Neural crest cell (in vitro differentiated cells): Measurements from ENCODE around the gene PATJ. TPM values are rescaled to one million over a fixed set of nuclear protein-coding genes. Genes with fewer than 3 reads are reported as not detected.

Experiments used
- DNase-seq: peaks from one replicate; pipeline ENCODE4 v3.0.0; 2021; ENCODE audit warnings: low read depth, mixed read lengths, low spot score
- H3K27ac Mint-ChIP-seq: one replicate; pipeline ENCODE4 v1.8.0; 2021; ENCODE audit warnings: mild to moderate bottlenecking, mixed read lengths; ENCODE audit not compliant: unreplicated experiment
- H3K27me3 Mint-ChIP-seq: 2 replicates; pipeline ENCODE4 v1.8.0; 2021; ENCODE audit warnings: low read depth, mild to moderate bottlenecking, mixed read lengths
- H3K36me3 Mint-ChIP-seq: 2 replicates; pipeline ENCODE4 v1.8.0; 2021; ENCODE audit warnings: low read depth, mild to moderate bottlenecking, mixed read lengths
- H3K4me1 Mint-ChIP-seq: 2 replicates; pipeline ENCODE4 v1.8.0; 2021; ENCODE audit warnings: mixed read lengths
- H3K4me3 Mint-ChIP-seq: one replicate; pipeline ENCODE4 v1.8.0; 2021; ENCODE audit warnings: mild to moderate bottlenecking, mixed read lengths
- H3K9me3 Mint-ChIP-seq: 2 replicates; pipeline ENCODE4 v1.8.0; 2021; ENCODE audit warnings: mixed read lengths
- total RNA-seq: library from RNA; stranded (reverse); gene quantifications from 2 replicates; pipeline ENCODE4 v1.2.1, GENCODE V29; 2021
- TF ChIP-seq, protein P1 (sequence below): fragments of 200-600 bp; sonication (generic); conservative IDR thresholded peaks from 2 replicates; pipeline ENCODE4 v1.5.0; 2021; ENCODE audit warnings: antibody characterized with exemption, mild to moderate bottlenecking

PATJ gene
- total RNA-seq, 1 donor from 2014 or later, result 3.9 TPM

DNA sequence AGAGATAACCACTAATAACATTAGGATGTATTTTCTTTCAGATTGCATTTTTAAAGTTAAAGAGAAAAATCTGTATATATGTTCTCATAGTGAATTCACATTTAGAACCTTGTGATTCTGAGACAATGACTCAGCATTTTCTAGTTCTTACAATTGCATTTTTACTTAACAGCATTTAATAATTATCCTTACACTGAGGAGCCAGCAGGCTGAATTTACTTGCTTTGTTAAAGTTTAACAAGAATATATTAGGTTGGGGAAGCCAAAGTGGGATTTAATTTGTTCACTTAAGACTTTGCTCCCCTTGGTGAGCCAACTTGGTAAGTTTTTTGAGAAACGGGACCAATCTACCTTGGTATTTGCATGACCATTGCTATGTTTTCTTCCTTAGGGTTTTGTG is 4.5 kb downstream of the PATJ start:
- Mint-ChIP-seq H3K4me1 (peaks cover 12% of the 10 kb centered on the region), H3K27me3 (no peaks in the 10 kb centered on the region), H3K4me3 (no peak overlapping the region), H3K9me3 (no peaks in the 10 kb centered on the region), H3K27ac (no peak overlapping the region), H3K36me3 (no peaks in the 10 kb centered on the region)
- DNase-seq, result no peak
- TF ChIP-seq, protein P1, sequence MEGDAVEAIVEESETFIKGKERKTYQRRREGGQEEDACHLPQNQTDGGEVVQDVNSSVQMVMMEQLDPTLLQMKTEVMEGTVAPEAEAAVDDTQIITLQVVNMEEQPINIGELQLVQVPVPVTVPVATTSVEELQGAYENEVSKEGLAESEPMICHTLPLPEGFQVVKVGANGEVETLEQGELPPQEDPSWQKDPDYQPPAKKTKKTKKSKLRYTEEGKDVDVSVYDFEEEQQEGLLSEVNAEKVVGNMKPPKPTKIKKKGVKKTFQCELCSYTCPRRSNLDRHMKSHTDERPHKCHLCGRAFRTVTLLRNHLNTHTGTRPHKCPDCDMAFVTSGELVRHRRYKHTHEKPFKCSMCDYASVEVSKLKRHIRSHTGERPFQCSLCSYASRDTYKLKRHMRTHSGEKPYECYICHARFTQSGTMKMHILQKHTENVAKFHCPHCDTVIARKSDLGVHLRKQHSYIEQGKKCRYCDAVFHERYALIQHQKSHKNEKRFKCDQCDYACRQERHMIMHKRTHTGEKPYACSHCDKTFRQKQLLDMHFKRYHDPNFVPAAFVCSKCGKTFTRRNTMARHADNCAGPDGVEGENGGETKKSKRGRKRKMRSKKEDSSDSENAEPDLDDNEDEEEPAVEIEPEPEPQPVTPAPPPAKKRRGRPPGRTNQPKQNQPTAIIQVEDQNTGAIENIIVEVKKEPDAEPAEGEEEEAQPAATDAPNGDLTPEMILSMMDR, result no peak

DNA sequence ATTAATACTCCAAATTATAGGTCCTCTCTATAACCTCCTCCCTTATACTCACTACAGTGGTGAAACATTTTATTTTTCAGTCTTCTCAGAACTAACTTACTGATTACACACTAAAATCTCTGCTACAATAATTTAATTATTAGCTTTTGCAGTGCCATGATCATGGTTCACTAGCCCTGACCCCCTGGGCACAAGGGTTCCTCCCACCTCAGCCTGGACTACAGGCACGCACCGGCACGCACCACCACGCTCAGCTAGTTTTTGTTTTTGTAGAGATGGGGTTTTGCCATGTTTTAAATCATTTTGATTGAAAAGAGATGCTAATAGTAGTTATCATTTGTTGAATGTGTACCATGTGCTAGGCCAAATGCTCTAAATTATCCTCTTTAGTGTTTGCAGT is 6.3 kb downstream of the PATJ start:
- no peak overlapping the region for H3K4me3 Mint-ChIP-seq
- no peaks in the 10 kb centered on the region for H3K9me3 Mint-ChIP-seq
- TF ChIP-seq, protein P1, result no peak
- H3K27ac Mint-ChIP-seq, result no peak overlapping the region
- H3K27me3 Mint-ChIP-seq, result no peaks in the 10 kb centered on the region
- peaks cover 4% of the 10 kb centered on the region for H3K4me1 Mint-ChIP-seq
- no peaks in the 10 kb centered on the region for H3K36me3 Mint-ChIP-seq
- DNase-seq, result no peak

DNA sequence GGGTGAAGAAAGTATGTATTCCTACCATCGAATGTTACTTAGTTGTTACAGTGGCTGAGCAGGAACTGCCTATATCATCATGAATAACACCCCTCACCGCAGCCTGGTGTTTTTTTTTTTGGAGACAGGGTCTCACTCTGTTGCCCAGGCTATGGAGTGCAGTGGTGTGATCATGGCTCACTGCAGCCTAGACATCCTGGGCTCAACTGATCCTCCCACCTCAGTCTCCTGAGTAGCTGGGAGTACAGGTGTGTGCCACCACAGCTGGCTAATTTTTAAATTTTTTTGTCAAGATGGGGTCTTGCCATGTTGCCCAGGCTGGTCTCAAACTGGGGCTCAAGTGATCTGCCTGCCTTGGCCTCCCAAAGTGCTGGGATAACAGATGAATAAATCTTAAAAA is 7.3 kb downstream of the PATJ start:
- H3K27me3 Mint-ChIP-seq, result no peaks in the 10 kb centered on the region
- H3K4me3 Mint-ChIP-seq, result no peak overlapping the region
- H3K9me3 Mint-ChIP-seq, result no peaks in the 10 kb centered on the region
- H3K36me3 Mint-ChIP-seq, result no peaks in the 10 kb centered on the region
- TF ChIP-seq, protein P1, result no peak
- peaks cover 3% of the 10 kb centered on the region for H3K4me1 Mint-ChIP-seq
- no peak overlapping the region for H3K27ac Mint-ChIP-seq
- DNase-seq, result no peak

DNA sequence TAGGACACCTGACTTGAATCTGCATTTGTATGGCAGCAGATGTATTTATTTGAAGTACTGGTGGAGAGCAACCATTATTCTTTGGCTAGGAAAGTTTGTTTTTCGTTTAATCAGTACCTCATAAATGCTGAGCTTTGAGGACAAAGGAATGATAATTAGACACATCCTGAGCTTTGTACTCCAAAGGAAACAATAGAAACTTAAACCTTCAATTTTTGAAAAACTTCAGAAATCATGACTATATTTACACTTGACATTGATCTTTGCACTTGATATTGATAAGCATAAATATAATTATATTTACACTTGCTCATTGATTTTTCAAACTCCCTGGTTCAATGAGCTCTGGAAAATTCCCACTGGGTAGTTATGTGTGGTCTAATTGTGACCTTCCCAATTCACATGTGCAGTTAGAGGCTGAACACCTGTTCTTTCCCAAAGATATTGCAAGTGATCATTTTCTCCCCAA is 10.7 kb downstream of the PATJ start:
- no peak for DNase-seq
- Mint-ChIP-seq H3K27me3 (no peaks in the 10 kb centered on the region), H3K4me1 (no peaks in the 10 kb centered on the region), H3K9me3 (no peaks in the 10 kb centered on the region), H3K27ac (no peak overlapping the region), H3K36me3 (no peaks in the 10 kb centered on the region), H3K4me3 (no peak overlapping the region)
- TF ChIP-seq, protein P1, result no peak

DNA sequence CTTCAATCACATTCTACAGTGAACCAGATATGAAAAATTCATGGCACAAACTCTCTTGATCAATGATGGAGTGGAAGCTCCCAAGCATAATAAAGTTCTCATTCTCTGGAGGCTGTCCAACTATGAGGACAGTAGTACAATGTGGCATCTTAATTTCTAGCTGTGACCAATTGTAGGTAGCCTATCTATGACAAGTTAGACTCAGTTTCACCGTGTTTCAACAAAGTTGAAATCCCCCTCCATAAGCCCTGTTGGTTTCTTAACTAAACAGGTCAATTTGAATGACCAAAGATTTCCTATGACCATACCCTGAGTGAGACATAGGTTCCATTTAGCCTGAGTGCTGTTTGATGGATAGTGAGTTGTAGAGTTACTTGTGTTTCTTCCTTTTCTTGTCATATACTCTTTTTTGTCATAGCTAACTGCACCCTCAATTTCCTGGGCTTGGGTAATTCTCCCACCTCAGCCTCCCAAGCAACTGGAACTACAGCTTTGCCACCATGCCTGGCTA is 11.8 kb downstream of the PATJ start:
- no peaks in the 10 kb centered on the region for H3K9me3 Mint-ChIP-seq
- H3K4me1 Mint-ChIP-seq, result no peaks in the 10 kb centered on the region
- no peak for DNase-seq
- H3K27ac Mint-ChIP-seq, result no peak overlapping the region
- H3K27me3 Mint-ChIP-seq, result no peaks in the 10 kb centered on the region
- TF ChIP-seq, protein P1, result no peak
- no peak overlapping the region for H3K4me3 Mint-ChIP-seq
- H3K36me3 Mint-ChIP-seq, result no peaks in the 10 kb centered on the region
